AG08395 (cell line): ENCODE measurements around the gene GFOD2.
"Not testable (repeated sequence)": the region's sequence is repeated elsewhere in the genome, so short reads cannot be mapped to it uniquely, and the experiment has no call there.

Source experiments
- DNase-seq: peaks from one replicate; pipeline ENCODE4 v3.0.0; 2012; ENCODE audit warnings: mixed read lengths, low spot score

The GFOD2 gene

DNA sequence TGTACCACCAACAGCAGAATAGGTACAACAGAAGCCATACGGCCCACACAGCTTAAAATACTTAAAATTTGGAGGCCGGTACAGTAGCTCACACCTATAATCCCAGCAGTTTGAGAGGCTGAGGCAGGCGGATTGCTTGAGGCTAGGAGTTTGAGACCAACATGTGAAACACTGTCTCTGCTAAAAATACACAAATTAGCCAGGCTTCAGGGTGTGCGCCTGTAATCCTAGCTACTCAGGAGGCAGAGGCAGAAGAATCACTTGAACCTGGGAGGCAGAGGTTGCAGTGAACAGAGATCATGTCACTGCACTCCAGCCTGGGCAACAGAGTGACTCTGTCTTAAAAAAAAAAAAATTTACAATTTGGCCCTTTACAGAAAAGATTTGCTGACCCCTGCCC, 17.0 kb downstream of the GFOD2 start:
- DNase-seq: no peak

DNA sequence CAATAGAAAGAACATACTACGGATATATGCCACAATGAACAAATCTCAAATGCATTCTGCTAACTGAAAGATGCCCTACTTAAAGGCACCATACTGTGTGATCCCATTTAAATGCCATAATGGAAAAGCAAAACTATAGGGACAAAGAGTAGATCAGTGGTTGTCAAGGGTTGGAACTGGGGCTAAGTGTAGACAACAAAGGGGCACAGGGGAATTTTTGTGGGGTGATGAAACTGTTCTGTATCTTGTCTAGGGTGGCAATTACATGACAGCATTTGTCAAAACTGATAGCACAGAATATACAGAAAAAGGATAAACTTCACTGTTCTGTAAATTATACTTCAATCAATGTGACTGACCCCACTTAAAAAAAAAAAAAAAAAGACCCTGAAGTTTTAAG, 17.7 kb downstream of the GFOD2 start:
- DNase-seq: no peak

DNA sequence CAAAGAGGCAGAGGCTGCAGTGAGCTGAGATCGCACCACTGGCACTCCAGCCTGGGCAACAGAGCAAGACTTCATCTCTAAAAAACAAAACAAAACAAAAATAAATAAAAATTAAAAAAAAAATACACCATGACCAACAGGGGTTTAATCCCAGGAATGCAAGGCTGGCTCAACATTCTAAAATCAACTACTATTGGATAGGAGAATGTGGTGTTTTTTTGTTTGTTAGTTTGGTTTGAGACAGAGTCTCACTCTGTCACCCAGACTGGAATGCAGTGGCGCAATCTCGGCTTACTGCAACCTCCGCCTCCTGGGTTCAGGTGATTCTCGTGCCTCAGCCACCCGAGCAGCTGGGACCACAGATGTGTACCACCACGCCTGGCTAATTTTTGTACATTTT, 19.9 kb downstream of the GFOD2 start:
- DNase-seq: no peak

DNA sequence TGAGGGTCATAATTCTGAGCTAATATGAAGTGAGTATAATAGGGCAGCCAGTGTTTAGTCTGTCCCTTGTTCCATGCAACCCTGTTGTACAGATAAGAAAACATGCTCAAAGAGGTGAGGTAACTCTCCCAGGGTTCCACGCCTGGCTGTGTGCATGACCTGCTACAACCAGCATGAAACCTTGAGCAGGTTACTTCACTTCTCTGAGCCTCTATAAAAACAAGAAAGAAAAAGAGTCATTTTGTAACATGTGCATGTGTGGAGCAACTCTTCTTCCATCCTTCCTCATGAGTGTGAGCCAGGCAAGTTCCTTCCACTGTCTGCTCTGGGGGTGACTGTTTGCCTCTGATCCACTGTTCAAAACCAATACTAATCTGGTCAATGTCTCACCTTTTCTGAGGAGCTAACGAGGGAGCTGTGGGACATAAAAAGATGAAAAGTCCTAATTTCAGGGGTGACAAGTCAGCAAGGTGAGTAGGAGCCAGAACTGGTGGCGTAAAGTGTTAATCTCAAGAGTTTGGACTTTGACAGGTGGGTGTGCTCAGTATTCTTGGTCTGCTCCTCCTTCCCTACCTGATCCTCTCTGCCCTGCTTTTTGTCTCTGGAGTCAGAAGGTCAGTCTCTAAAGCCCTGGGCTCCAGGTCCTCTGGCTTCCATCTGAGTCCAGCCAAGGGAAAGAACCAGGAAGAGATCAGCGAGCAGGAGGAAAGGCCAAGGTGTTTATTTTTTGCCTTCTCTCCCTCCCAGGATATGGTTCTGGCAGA, 21.5 kb downstream of the GFOD2 start:
- no peak for DNase-seq

DNA sequence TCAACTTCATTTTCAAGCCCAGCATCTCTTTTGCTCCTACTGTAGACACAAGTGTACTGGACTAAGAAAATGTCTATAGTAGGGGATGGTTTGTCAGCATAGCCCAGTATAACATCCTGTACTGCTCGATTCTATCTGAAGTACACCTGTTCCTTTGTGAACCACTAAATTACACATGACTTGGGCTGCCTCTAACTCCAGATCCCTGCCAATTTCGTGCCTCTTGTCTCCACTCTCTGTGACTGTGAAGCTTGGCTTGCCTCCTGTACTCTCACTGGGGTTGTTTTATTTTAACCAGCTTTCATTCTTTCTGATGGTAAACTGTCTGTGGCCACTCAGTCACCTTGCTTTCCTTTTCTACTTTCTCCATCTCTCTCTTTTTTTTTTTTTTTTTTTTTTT, 24.5 kb downstream of the GFOD2 start:
- DNase-seq: no peak

DNA sequence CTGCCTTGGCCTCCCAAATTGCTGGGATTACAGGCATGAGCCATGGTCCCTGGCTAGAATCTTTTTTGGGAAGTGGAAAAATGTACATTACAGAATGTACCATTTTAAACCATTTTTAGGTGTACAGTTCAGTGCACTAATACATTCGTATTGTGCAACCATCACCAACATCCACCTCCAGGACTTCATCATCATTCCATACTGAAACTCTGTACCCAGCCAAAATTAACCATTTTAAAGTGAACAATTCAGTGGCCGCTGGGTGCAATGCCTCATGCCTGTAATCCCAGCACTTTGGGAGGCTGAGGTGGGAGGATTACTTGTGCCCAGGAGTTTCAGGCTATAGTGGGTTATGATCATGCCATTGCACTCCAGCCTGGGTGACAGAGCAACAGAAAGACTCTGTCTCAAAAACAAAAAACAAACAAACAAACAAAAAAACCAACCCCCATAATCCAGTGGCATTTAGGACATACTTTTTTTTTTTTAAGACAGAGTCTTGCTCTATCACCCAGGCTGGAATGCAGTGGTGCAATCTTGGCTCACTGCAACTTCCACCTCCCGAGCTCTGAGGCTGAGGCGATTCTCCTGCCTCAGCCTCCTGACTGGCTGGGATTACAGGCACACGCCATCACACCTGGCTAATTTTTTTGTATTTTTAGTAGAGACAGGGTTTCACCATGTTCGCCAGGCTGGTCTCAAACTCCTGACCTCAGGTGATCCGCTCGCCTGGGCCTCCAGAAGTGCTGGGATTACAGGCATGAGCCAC, 25.4 kb downstream of the GFOD2 start:
- not testable (repeated sequence) for DNase-seq

DNA sequence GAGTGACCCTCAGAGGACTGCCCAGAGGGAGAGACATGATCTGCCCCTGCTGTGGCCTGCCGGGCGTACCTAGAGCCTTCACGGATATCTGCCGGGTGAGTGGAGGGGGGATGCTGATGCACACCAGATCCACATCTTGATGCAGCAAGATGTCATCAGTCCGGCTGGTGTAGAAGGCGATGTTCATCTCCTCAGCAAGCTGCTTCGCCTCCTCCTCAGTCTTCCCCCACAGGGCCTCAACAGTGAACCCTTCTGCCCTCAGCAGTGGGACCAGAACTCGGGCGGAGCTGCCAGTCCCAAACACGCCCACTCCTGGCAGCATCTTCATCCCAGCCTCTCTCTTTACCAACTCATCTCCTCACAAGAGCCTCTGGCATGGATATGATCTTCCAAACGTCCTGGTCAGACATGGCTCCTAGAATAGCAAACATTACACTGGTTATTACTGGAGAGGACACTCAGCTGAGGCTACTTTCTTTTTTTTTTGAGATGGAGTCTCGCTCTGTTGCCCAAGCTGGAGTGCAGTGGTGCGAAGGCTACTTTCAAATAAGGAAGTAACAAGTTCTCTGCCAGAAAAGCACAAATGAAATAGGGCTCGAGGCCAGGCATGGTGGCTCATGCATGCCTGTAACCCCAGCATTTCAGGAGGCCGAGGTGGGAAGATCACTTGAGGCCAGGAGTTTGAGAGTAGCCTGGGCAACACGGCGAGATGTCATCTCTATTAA, 33.6 kb downstream of the GFOD2 start:
- no peak for DNase-seq

DNA sequence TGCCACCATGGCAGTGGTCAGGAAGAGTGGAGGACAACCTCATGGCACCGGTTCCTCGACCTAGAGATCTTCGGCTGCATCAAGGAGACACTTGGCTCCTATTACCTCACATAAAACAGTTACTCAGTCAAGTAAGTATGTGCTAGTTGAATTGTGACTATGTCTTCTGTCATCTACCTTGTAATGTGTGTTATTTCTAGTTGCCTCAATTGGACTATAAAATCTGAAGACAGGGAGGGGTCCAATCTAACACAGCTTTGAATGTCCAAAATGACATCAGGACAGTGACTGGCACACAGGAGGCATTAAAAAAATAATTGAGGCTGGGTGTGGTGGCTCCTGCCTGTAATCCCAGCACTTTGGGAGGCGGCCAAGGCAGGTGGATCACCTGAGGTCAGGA, 35.3 kb downstream of the GFOD2 start:
- no peak for DNase-seq

DNA sequence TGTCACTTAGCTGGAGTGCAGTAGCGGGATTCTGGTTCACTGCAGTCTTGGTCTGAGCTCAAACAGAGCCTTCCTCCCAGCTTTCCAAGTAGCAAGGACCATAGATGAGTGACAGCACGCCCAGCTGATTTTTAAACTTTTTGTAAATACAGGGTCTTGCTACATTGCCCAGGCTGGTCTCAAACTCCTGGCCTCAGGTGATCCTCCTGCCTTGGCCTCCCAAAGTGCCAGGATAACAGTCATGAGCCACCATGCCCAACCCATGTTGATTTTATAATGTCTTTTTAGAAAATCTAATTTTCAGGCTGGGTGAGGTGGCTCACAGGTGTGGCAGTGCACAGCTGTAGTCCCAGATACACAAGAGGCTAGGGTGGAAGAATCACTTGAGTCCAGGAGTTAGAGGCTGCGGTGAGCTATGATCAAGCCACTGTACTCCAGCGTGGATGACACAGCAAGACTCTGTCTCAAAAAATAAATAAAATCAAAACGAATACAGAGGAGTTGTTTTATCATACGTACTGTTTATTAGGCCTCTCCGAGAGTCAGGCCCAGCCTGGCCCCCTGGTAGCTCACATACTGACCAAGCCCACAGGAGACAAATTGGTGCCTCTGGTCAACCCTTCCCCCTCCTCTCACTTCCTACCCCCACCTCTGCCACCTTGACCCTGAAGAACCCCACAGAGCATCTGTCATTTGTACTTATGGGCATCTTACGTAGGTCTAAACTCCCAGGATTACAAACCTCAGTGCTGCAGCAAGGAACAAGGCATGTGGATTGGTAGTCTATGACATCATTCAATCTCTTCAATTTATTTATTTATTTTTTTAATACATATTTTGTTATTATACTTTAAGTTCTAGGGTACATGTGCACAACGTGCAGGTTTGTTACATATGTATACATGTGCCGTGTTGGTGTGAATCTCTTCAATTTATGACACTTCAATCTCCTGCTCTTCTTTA, 38.9 kb downstream of the GFOD2 start:
- no peak for DNase-seq

DNA sequence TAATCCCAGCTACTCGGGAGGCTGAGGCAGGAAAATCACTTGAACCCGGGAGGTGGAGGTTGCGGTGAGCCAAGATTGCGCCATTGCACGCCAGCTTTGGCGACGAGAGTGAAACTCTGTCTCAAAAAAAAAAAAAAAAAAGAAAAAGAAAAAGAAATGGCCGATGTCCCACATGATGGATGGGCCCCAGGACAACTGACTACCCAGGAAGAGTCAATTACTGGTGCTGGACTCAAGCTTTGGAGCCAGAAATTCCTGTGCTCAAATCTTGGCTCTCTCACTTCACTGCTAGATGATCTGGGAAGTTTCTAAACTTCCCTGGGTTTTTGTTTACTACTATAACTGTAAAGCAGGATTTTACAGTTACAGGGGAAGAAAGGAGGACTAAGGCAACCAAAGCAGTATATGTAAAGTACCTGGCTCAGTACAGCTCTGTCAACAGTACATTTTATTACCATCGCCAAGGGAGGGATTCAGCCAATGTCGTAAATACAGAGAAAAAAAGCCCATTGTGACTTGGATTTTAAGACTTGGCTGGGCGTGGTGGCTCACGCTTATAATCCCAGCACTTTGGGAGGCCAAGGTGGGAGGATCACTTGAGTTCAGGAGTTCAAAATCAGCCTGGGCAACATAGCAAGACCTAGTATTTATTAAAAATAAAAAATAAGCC, 40.6 kb downstream of the GFOD2 start:
- DNase-seq: no peak

DNA sequence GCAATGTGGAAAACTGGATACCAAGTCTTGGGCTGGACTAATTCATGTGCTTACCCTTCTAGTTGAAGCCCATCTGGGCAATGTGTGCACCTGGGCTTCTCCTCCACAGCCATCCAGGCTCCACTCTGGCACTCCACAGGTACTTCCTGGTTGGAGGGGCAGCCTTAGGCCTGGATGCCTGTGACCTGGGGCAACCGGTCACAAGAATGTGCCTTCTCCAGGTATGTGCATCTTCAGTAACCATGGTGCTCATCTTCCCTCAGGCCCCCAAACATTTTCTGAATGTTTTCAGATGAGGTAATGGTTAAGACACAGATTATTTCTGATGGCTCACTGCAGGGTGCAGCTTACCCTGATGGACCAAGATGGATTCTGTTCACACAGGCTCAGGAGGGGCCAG, 41.4 kb downstream of the GFOD2 start:
- no peak for DNase-seq

DNA sequence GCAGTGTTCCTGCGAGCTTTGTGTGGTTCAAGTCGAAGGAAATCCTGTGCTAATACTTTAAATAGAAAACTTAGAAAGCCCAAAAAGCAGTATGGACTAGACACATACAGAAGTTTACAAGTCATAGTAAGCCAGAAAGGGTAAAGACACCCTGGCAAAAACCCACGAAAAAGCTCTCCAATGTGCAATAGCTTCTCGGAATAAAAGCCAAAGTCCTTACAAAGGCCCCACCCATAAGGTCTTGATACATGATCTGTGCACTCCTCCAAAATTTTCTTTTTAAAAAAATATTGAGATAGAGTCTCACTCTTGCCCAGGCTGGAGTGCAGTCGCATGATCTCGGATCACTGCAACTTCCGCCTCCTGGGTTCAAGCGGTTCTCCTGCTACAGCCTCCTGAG, 42.2 kb downstream of the GFOD2 start:
- DNase-seq: no peak

DNA sequence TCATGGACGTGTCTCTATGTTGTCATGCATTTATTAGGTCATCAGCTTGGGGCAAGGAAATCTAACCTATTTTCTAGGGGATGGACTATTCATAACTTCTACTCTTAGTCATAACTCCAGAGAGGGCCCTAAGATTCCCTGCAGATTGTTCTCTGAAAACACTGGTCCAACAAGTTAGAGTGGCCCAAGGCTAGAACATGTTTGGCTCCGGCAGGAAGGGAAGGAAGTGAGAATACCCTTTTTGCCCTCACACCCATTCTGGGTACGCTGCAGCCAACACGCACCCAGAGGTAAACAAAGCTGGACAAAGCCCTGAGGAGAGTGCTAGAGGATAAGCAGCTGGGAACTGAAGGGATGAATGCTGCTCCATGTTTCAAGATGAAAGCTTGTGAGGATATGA, 42.6 kb downstream of the GFOD2 start:
- no peak for DNase-seq

DNA sequence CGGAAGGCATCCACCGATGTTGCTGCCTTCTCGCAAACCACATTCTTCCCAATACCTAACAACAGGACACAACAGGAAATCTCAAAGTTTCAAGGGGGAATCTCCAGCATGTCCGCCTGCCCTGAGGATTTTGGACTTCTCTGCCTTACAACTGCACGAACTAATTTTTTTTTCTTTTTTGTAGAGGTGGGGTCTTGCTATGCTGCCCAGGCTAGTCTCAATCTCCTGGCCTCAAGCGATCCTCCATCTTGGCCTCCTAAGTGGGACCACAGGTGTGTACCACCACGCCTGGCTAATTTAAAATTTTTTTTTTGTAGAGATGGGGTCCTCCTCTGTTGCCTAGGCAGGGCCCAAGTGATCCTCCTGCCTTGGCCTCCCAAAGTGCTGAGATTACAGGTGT, 43.1 kb downstream of the GFOD2 start:
- no peak for DNase-seq

DNA sequence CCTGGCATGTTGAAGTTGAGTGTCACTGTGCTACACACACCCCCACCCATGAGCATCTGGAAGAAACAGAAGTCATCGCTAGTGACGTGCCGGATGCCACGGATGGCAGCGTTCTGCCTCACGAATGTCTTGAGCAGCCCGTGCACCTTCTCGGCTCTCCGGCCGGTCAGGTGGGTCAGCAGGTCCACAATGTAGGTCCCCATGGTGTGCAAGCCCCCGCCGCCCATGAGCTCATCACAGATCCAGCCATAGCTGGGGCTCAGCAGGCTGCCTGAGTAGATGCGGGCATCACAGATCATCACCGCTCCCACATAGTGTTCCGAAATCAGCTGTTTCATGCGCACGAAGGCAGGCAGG, 43.6 kb downstream of the GFOD2 start:
- DNase-seq: no peak

DNA sequence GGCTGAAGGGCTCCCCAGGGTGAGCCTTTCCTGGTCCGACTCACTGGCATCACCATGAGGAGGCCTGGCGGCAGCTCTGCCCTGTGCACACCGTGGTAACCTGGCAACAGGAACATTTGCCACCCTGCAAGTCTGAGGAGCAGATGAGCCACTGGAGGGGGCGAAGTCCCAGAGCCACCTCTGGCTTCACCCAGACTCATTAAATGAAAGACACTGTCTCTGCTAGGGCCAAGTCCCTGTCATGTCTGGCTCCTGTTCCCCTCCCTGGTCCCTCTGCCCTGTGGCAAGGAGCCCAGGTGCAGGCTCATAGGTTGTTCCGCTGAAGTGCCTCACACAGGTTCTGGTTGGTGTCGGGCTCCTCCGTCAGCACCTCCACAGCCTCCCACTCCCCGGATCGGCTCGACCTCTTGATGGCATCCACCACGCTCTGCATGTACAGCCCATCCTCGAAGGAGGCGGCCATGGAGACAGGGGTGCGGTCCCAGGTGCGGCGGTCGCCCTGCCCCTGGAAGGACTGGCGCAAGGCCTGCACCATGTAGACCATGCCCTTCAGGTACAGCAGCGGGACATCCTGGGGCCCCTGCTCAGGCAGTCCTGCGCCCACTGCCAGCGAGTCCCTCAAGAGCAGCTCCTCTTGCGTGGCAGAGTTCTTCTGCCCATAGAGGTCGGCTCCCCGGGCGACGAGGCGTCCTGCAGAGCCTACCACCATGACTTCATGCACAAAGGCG, 44.1 kb downstream of the GFOD2 start:
- no peak for DNase-seq

DNA sequence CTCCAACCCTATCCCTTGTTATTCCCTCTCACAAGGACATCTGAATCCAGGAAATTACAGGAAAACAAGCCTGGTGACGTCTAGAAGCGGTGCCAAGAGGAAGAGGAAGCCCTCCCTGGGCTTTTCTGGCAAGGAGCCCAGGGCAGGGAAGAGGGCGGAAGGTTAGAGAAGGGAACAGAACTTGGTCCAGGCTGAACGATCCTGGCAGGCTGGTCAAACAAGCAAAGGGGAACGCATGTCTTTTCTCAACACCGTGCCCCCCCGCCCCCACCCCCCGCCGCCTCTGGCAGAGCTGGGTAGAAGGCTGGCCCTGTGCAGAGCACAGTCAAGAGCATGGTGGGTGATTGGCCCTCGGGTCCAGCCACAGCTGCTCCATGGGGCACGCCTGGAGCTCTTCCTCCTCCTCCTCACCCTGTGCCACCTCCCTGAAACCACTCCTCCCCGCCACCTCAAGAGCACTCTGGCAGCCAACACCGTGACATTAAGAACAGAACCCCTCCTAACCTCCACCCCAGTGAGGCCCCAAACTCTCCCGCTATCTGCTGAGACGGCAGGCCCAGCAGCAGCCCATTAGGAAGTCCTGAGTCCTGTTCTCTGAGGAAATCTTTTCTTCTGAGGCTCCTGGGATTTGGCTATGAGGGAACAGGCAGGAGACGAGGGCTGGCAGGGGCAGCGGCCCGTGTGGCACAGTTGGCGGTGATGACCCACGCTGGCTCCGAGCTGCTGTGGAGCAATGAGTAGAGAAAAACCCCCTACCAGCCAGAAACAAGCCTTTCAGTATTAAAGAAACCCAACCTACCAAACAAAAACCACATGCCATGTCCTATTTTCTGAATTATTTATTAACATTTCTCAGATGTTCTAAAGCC, 45.2 kb downstream of the GFOD2 start:
- DNase-seq: no peak

DNA sequence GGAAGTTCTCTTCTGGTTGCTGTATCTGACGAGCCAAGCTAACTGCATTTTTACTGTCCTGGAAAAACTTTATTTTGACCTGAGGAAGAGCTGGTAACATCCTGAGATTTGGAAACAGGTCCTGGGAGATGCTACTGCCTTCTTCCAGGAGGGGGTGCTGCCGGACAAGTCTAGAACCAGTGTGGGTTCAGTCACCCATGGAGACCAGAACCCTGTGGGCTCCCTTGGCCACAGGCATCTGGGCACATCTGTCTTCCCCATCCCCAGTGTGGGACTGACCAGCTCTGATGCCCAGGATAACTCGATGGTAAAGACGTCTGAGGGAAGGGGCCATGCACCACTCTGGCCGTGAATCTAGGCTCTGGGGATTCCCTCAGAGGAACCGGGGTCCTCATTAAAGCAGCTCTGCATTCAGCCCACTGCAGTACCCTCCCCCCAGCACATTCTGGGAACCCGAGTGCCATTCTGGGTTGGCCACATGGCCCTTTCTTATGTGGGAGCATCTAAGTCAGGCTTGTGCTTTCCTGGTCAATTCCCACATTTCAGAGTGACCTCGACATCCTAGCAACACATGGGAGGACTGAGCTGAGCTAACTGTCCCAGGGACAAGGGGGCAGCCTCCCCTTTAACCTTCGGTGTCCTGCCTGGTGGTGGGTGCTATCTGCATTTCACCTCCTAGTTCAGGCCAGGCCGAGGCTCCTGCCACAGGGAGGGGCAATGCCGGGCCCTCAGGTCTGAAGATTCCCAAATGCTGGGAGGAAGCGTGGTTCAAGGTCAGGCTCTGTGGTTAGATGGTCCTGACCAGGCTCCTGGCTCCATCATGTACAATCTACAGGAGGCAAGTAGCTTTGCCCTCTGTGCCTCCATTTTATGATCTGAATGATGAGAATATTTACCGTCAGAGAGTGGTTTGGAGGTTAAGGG, 46.1 kb downstream of the GFOD2 start:
- DNase-seq: peak; percentile 90

DNA sequence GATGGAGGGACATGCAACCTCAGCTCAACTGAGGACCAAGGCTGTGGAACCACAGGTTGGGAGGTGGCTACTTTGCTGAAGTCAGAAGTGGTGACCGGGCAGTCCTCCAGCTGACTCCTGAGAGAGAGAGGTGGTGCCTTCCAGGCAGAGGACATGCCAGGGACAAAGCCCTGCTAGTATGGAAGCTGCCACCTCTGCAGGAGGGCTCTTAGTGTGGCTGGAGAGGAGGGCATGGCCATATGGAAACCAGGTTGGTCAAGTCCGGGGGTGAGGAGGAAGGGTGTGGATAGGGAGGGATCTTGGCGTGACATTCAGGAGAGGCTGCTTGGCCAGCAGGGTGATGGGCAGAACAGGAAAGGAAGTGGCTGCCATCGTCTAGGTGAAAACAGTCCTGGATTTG, 46.8 kb downstream of the GFOD2 start:
- no peak for DNase-seq
